ENCODE data around the gene EEF2.

DNA sequence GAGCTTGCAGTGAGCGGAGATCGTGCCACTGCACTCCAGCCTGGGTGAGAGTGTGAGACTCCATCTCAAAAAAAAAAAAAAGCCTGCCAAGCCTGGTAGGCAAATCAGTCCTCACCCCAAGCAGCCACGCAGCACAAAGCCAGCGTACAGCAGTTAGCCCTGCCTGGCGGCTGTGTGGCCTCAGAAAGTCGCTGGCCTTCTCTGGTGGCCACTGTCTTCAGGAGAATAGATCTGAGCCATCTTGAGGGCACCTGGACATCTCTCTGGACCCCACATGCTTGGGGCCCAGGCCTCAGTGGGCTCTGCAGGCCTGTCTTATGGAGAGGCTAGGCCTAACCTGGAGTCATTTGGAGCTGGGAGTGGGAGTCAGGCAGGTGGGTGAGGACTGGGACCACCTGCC, 45.3 kb upstream of the EEF2 start:
- TF ChIP-seq, protein P1, sequence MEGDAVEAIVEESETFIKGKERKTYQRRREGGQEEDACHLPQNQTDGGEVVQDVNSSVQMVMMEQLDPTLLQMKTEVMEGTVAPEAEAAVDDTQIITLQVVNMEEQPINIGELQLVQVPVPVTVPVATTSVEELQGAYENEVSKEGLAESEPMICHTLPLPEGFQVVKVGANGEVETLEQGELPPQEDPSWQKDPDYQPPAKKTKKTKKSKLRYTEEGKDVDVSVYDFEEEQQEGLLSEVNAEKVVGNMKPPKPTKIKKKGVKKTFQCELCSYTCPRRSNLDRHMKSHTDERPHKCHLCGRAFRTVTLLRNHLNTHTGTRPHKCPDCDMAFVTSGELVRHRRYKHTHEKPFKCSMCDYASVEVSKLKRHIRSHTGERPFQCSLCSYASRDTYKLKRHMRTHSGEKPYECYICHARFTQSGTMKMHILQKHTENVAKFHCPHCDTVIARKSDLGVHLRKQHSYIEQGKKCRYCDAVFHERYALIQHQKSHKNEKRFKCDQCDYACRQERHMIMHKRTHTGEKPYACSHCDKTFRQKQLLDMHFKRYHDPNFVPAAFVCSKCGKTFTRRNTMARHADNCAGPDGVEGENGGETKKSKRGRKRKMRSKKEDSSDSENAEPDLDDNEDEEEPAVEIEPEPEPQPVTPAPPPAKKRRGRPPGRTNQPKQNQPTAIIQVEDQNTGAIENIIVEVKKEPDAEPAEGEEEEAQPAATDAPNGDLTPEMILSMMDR (IDR thresholded peaks at IDR 0.05) = no peak
- TF ChIP-seq POLR2A (IDR thresholded peaks at IDR 0.05) (no peak), POLR2AphosphoS5 (IDR thresholded peaks at IDR 0.05) (no peak)

Measured in suprapubic skin (tissue), 4 donors.